ENCODE results near the gene EXPH5.
A peak's percentile ranks its signal among the peaks of the same experiment; 100 is the strongest.
"Not testable (repeated sequence)": the region's sequence is repeated elsewhere in the genome, so short reads cannot be mapped to it uniquely, and the experiment has no call there.

EXPH5 gene

GRCh38 chr11:108606070-108606469 lies 12.5 kb upstream of the EXPH5 start:
- no peak for DNase-seq (ENCODE audit: low spot score)

GRCh38 chr11:108602818-108603217 lies 9.2 kb upstream of the EXPH5 start:
- not testable (repeated sequence) for DNase-seq (ENCODE audit: low spot score)

DNA sequence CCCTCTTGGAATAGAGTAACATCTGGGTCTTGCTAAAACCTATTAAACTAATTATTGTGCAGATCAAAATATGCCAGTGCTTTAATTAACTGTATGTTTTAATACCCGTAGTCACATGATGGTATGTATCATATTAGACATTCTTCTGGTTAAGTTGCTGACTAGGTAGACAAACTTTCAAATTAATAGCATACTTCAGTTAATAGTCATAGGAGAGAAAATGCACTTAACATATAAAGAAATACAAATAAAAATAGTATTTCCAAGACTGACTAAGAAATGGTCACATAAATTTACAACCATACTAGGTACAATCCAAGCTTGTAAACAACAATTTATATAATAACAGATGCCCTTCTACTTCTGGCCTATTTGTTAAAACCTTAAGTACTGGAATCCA lies 7.6 kb upstream of the EXPH5 start:
- DNase-seq (ENCODE audit: low spot score), result no peak

DNA sequence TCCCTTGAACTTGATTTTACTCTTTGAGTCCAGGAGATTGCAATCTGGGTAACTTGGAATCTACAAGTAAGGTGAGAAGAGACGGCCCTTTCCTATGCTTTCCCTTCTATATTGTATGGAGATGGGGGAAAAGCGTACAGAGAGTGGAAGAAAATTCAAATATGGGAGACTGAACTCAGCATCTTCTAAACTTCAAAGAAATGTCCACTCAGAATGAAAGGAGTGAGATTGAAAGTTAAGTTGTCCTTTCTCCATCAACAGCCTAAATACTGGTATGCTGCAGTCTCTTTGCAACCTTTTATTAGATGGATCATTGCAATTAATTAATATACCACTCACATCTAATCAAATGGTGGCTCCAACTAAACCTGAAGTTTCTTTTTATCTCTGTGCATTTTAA lies 6.4 kb upstream of the EXPH5 start:
- no peak for DNase-seq (ENCODE audit: low spot score)

DNA sequence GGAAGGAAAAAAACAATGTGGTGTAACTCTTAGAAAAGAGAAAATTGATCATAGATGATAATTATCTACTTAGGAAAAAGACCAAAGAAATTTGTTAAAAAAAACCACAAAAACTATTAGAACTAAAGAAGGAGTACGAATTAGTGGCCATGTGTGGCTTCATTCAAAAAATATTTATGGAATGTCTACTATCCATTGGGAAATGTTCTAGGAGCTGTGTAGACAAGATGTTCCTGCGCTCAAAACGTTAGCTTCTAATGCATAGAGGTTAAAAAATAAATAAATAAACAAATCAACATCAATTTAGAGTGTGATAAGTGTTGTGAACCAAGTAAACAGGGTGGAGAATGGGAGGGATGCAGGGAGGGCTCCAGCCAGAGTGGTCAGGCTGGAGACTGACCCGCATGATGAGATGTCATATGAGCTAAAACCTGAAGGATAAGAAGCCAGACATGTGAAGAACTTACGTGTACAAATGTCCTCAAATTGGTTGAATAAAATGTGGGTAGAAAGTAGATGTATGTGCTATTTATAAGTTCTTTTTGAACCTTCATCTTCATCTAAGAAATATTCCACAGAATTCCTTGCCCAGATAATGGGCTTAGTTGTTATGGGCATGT lies 4.3 kb upstream of the EXPH5 start:
- no peak for DNase-seq (ENCODE audit: low spot score)

DNA sequence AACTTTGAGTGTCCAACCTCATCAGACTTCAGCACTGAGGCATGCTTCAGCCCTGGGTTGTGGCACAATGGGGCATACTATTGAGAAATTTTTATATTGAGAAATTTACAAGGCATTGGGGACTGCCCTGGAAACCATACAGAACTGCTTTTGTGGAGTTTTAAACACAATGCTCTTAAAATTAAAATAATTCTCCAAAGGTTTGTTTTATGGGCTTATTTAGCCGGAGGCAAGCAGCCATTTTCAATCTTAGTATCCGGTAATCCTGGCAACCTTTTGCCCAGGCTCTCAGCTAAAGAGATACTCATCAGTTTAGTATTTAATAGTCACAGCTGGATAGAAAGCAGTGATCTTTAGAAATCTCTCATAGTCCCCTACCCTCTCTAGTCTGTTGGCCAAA lies 3.1 kb upstream of the EXPH5 start:
- DNase-seq (ENCODE audit: low spot score), result no peak

GRCh38 chr11:108593923-108594434 lies 411 bp upstream of the EXPH5 start:
- no peak for DNase-seq (ENCODE audit: low spot score)

- DNase-seq (ENCODE audit: low spot score), result peak; percentile 15
Observed at GRCh38 chr11:108592591-108593213, 866 bp downstream of the EXPH5 start.

GRCh38 chr11:108591893-108592292 lies 1.7 kb downstream of the EXPH5 start:
- no peak for DNase-seq (ENCODE audit: low spot score)

DNA sequence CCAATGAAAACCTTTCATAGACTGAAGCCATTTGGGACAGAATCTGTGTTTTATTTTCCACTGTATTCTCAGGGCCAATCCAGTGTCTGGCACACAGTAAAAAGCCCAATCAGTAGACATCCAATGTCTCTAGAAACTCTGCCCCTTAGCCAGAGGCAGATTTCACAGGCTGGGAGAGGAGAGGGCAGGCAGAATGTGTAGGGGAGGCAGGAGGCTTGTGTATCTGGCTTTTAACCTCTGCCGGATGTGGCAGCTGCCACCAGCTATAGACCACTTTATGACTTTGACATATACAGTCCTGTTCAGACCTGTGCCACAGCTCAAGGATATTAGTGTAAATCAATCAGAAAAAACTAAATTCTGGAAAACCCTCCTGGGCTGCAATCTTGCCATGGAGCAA lies 4.4 kb downstream of the EXPH5 start:
- DNase-seq (ENCODE audit: low spot score), result no peak

DNA sequence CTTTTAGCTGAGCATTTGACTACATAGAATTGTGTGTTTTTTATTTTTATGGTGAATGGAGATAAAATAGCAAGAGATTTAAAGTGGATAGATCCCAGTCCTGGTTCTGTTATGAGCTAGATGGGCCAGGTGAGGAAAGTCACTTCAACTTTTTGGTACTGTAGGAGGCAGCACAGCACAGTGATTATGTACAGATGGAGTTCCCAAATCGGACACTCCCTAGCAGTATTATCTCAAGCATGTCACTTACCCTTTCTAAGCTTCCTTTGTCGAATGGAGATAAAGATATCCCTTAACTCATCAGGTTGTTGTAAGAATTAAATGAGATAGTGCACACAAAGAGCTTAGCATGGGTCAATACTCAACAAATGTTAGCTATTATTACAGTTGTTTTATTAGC lies 5.3 kb downstream of the EXPH5 start:
- DNase-seq (ENCODE audit: low spot score), result no peak

GRCh38 chr11:108587109-108587508 lies 6.5 kb downstream of the EXPH5 start:
- DNase-seq (ENCODE audit: low spot score), result no peak

DNA sequence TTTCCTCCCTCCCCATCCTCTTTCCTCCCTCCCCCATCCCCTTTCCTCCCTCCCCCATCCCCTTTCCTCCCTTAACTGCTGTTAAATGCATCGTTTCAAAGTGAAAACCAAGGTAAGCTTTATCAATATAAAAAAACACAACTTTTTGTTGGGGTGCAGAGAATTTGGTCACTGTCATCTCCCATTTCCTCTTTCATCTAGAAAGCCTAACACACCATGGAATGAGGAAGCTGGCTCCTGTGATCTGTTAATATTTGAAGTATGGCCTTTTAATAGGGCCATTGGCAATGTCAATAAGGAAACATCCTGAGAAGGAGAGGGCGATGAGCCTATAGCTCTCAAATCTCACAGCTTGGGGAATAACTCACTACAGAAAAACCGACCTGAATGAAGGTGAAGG lies 7.0 kb downstream of the EXPH5 start:
- no peak for DNase-seq (ENCODE audit: low spot score)

DNA sequence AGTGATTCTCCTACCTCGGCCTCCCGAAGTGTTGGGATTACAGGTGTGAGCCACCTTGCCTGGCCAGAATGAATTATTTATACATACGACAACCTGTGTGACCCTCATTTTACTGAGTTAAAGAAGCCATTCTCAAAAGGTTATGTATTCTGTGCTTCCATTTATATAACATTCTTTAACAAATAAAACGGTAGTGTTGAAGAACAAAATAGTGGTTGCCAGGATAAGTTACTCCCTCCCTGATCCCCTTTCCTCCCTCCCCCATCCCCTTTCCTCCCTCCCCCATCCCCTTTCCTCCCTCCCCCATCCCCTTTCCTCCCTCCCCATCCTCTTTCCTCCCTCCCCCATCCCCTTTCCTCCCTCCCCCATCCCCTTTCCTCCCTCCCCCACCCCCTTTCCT lies 7.4 kb downstream of the EXPH5 start:
- not testable (repeated sequence) for DNase-seq (ENCODE audit: low spot score)

DNA sequence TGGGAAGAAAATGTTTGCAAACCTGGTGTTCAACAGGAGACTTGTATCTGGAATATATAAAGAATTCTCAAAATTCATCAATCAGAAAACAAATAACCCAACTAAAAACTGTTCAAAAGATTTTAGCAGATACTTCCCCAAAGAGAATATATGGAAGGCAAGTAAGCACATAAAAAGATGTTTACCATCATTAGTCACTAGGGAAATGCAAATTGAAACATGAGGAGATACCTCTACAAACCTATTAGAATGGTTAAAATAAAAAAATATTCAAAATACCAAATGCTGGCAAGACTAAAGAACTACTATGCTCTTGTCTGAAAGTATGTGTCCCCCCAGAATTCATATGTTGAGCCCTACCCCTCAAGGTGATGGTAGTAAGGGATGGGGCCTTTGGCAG lies 8.6 kb downstream of the EXPH5 start:
- no peak for DNase-seq (ENCODE audit: low spot score)

GRCh38 chr11:108580645-108581044 lies 12.9 kb downstream of the EXPH5 start:
- DNase-seq (ENCODE audit: low spot score), result no peak

GRCh38 chr11:108580043-108580442 lies 13.5 kb downstream of the EXPH5 start:
- no peak for DNase-seq (ENCODE audit: low spot score)

GRCh38 chr11:108576523-108576922 lies 17.0 kb downstream of the EXPH5 start:
- no peak for DNase-seq (ENCODE audit: low spot score)

DNA sequence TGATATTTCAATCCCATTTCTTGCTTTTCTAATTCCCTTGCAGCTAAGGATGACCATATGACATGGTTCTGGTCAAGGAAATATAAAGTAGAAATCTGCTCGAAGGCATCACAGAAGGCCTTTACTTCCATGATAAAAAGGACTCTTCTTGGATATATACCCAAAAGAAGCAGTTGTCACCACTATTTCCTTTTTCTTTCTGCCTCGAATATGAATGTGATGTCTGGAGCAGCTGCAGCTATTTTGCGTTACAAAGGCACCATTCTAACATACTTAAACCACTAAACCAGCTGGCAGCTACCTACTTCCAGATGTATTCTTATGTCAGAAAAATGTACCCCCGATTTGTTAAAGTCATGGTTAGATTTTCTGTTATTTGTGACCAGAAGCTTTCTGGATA lies 18.9 kb downstream of the EXPH5 start:
- no peak for DNase-seq (ENCODE audit: low spot score)

GRCh38 chr11:108571001-108571400 lies 22.6 kb downstream of the EXPH5 start:
- no peak for DNase-seq (ENCODE audit: low spot score)

DNA sequence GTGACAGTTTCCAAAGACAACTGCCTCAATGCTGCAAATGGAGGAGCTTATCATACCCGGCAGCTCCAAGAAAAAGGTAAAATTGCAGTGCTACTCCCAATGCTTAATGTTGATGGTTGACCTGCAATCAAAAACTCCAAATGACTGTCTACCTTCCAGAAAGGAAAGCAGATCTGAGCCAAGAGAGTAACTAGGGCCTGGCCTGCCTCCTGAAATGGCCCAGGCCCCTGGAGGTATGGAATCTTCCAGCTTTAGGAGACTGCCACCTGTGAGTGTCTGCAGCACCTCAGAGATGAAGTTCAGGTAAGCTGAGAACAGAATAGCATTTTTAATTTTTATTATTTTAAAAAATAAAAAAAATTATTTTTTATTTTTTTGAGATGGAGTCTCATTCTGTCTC lies 23.7 kb downstream of the EXPH5 start:
- no peak for DNase-seq (ENCODE audit: low spot score)

GRCh38 chr11:108568195-108568858 lies 25.2 kb downstream of the EXPH5 start:
- DNase-seq (ENCODE audit: low spot score), result no peak

DNA sequence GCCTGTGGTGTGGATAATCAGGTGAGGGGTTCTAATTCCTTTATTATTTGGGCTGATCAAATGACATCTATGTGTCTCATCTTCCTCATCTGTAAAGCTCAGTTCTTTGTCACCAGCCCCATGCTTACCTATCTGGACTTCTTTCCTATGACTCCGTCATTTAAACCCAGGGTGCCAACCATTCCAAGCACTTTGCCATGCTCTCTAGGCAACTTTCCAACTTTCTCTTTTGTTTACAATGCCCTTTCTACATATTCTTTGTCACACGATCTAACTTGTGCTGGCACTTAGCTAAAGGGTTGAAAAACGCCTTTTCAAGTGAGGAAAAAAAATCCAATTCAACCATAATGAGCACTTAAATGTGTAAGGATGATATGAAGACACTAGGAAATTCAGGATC lies 27.9 kb downstream of the EXPH5 start:
- DNase-seq (ENCODE audit: low spot score), result no peak

Measured in AG08395 (cell line).